DMS 273 (cell line): Measurements from ENCODE around the gene KCNK1.
"Not testable (repeated sequence)": the region's sequence is repeated elsewhere in the genome, so short reads cannot be mapped to it uniquely, and the experiment has no call there.

Experiments
- DNase-seq: peaks from one replicate; lab custom pipeline; 2025; ENCODE audit not compliant: unreplicated experiment; lab: John Stamatoyannopoulos, UW

Gene KCNK1

DNA sequence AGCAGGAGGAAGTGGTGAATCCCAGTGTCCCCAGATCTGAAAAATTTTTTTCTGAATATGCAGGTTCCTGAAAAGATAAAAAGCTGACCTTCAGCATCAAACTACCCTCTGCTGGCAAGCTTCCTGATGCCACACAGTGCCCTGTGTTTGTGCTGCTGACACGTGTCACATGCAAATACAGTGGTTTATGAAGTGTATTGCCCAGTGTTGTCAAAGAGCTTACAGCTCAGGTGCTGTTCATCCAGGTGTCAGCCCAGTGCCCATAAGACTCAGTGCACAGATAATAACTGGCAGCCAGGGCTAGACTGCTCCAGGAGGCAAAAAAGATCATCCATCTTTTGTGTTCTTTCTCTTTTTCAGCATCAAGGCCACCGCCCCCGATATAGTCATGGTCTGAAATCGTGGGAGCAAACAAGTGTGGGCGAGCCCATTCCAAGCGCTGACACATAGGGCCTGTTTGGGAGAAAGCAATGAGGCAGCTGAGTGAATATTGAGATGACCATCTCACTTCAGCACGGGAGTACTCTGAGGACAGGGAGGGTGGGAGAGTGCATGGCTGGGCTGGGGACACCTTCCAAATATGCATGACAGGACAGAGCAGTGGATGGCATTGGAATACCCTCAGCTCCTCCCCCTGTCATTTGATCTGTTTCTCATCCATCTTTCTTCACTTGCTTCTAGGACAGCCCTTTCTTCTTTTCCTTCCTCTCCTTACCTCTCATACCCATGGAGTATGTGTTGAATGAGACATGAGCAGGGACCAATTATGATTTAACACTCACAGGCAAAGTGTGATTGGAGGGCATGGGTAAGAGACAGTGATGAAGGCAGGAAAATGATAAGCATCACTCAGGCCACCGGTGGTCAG lies 6.4 kb upstream of the KCNK1 start:
- DNase-seq: no peak

- no peak for DNase-seq
Measured at GRCh38 chr1:233608988-233609387, 4.9 kb upstream of the KCNK1 start.

DNA sequence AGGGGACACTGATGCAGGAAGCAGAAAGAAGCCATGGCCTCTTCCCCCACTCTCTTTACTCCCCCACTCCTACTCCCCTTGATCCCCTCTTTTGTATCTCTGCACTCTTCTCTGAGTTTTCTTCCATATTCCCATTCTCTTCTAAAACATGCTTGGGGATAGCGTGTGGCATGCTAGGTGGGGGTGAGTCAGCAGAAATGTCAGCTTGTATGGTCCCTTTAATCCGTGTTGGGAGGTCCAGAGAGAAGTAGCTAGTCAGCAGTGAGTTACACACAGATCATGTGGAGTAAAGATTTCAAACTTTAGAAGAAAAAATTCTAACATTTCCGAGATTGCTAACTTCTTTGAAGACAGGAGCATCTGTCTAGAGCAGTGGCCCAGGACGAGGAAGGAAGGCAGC lies 4.0 kb upstream of the KCNK1 start:
- no peak for DNase-seq

DNA sequence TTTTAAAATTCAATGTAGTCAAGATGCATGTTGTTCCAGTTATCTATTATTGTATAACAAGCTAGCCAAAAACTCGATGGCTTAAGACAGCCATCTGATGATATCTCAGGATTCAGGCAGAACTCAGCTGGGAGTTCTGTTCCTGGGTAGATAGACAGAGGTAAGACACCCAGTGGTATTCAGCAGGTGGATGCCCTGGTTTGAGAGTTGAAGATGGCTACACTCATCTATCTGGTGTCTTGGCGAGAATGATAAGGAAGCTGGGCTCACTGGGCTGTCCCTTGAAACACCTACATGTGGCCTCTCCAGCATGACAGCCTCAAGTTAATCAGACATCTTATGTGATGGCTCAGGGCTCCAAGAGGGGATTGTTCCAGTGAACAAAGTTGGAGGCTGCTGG lies 3.3 kb upstream of the KCNK1 start:
- DNase-seq: no peak

- DNase-seq: not testable (repeated sequence)
Measured at GRCh38 chr1:233611363-233611762, 2.5 kb upstream of the KCNK1 start.

DNA sequence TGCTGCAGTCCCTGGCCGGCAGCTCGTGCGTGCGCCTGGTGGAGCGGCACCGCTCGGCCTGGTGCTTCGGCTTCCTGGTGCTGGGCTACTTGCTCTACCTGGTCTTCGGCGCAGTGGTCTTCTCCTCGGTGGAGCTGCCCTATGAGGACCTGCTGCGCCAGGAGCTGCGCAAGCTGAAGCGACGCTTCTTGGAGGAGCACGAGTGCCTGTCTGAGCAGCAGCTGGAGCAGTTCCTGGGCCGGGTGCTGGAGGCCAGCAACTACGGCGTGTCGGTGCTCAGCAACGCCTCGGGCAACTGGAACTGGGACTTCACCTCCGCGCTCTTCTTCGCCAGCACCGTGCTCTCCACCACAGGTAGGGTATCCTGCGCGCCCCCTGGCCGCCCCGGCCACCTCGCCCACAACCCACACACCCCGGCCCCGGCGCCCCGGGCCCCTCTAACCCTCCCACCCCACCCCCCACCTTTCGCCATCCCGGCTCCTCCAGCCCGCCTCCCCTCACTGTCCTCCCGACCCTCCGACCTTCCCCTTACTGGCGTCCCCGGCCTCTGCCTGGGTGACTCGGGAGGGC lies 352 bp downstream of the KCNK1 start:
- peak; percentile 74 for DNase-seq

DNA sequence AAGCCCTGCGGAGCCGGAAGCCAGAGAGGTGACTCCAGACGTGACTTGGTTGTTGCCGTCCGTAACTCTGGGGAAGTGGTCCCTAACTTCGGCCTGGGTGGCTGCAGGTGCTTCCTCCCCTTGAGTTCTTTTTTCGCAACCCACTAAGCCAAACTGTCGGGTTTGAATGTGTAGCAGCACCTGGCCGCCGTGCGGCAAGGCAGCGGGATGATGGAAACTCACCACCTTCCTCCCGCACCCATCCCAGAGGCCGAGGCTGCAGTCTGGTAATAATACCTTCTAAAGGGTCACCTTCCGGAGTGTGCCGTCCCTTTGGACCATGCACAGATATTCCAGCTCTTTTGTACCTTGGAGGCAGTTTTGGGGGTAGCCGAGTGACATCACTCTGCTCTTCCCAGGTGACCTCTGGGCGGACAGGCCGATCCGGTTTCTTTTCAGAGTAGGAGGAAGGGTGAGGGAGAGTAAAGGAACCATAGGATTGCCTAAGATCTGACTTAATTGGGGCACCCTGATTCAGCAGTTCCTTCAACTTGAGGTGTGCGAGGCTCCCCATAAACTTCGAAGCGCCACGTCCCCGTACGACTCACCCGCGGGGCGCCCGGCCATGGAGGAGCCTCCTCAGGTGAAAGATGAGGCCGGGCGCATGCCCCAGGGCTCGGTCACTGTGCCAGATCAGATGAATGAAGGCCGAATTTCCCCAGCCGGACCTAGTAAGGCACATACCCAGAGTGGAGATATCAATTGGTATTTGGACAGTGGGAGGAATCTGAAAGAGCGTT lies 1.0 kb downstream of the KCNK1 start:
- peak; percentile 52 for DNase-seq

DNA sequence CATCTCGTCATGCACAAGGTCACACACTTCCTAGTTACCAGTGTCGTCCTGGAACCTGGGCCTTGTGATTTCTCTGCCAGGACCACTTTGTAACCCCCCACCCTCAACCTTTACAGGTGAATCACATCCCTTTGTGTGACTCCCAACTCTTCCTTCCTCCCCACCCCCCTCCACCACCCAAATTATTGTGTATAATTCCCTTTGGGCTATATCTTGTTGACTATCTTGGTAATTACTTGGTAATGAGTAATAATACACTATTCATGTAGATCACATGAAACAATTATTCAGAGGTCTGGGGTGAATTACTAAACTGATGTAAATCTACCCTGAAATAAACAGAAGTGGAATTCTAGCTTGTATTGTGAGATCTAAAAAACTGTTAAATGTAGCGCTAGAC lies 1.7 kb downstream of the KCNK1 start:
- DNase-seq: no peak

- no peak for DNase-seq
Measured at GRCh38 chr1:233617025-233617424, 3.1 kb downstream of the KCNK1 start.

- DNase-seq: not testable (repeated sequence)
Measured at GRCh38 chr1:233619414-233619813, 5.5 kb downstream of the KCNK1 start.

DNA sequence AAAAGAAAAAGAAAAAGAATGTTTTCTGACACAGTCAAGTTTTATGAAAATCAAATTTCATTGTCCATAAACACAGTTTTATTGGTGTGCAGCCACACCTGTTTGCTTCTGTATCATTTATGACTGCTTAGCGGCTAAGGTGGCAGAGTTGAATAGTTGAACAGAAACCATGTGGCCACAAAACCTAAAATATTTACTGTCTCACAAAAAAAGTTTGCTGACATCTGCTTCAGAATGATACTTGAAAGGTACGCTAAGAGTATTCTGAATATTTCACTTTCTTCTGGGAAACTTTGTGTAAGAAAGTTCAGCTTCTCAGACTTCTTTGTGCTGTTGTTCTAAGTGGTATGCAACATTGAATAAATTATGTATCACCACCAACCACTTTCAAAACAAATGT lies 6.2 kb downstream of the KCNK1 start:
- no peak for DNase-seq

DNA sequence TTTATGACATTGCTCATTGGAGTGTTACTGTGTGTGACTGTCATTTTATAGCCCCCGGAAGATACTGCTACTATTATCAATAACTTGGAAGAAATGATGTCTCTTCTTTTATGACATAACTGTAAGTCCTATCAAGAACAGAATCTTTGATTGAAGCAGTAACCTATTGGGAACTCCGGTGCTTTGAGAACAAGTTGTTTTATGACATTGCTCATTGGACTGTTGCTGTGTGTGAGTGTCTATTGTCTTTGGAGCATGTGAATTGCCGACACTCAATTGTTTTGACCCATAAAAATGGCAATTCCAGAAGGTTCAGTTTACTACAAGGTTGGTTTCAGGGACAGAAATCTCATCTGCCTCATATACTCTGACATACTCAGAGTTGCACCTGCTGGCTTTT lies 8.0 kb downstream of the KCNK1 start:
- no peak for DNase-seq

GRCh38 chr1:233624289-233624688 lies 10.4 kb downstream of the KCNK1 start:
- no peak for DNase-seq

- no peak for DNase-seq
Measured at GRCh38 chr1:233625087-233625486, 11.2 kb downstream of the KCNK1 start.

DNA sequence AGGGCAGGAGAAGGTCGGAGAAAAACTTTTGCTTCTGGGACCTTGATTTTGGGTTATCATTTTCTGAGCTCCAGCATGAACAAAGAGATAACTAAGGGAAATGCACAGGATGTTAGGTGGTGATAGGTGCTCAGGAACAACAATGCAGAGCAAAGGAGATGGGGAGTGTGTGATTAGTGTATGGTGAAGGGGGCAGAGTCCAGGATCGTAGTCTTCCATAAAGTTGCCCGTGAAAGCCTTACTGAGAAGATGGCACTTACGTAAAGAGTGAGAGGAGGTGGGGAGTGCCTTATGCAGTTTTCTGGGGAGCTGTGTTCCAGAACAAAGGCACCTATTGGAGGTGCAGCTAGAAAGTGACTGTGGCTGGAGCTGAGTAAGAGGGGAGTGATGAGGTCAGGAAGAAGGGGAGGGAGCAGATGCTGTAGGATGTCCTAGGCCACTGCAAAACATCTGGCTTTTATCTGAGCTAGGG lies 11.6 kb downstream of the KCNK1 start:
- DNase-seq: no peak

- DNase-seq: peak; percentile 15
Measured at GRCh38 chr1:233627376-233627775, 13.5 kb downstream of the KCNK1 start.

- no peak for DNase-seq
Measured at GRCh38 chr1:233627823-233628222, 13.9 kb downstream of the KCNK1 start.

GRCh38 chr1:233629305-233629935 lies 15.5 kb downstream of the KCNK1 start:
- no peak for DNase-seq

DNA sequence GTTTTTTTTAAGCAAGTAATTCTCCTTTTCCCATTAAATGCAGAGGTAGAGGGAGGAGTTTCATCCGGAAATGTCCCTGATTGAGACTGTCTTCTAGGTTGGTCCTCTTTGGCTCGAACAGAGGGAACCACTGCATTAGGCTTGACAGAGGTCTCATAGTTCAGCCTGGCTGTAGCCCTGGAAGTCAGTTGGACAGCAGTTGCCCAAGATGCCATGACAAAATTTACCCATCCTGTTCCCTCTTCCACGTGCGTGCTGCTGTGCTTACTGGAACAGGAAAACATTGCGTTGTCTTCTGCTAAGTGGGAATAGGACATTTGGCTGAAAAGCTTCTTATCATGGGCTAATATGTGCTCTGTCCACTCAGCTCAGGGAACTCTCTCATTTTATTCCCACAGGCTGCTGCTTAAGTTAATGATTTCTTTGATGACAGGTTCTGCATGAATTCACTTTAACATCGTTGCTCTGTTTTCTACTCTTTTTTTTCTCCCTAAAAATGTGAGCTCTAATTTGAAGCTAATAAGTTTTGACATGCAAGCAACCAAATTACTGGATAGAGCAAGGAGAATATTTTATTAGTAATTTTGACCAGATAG lies 18.0 kb downstream of the KCNK1 start:
- DNase-seq: no peak

- no peak for DNase-seq
Measured at GRCh38 chr1:233632436-233632835, 18.5 kb downstream of the KCNK1 start.
